Measurements from ENCODE around the gene SIX3. TPM values are rescaled to one million over a fixed set of nuclear protein-coding genes. Genes with fewer than 3 reads are reported as not detected.

Gene SIX3
- total RNA-seq, 1 donor from 2014 or later = not detected

GRCh38 chr2:44989176-44989575 is 47.7 kb downstream of the SIX3 start:
- H3K27me3 Mint-ChIP-seq (ENCODE audit: low read depth) = peaks cover 73% of the 10 kb centered on the region
- H3K9me3 Mint-ChIP-seq = peaks cover 37% of the 10 kb centered on the region
- H3K27ac Mint-ChIP-seq = no peak overlapping the region
- DNase-seq (ENCODE audit: low spot score in 2 of 2, unreplicated experiment in 2 of 2) = no peak
- H3K36me3 Mint-ChIP-seq = no peaks in the 10 kb centered on the region
- no peak overlapping the region for H3K4me3 Mint-ChIP-seq
- H3K4me1 Mint-ChIP-seq = no peaks in the 10 kb centered on the region
- TF ChIP-seq CTCF (IDR thresholded peaks at IDR 0.05; ENCODE audit: unreplicated experiment) = no peak

- Mint-ChIP-seq H3K27ac (no peak overlapping the region), H3K27me3 (ENCODE audit: low read depth) (peaks cover 96% of the 10 kb centered on the region)
Measured at GRCh38 chr2:44994377-44994776, 52.9 kb downstream of the SIX3 start.

More at GRCh38 chr2:44994377-44994776, 52.9 kb downstream of the SIX3 start:
- Mint-ChIP-seq H3K4me1 (no peaks in the 10 kb centered on the region), H3K36me3 (no peaks in the 10 kb centered on the region), H3K4me3 (no peak overlapping the region), H3K9me3 (peaks cover 15% of the 10 kb centered on the region)
- DNase-seq (ENCODE audit: low spot score in 2 of 2, unreplicated experiment in 2 of 2) = no peak
- TF ChIP-seq CTCF (IDR thresholded peaks at IDR 0.05; ENCODE audit: unreplicated experiment) = no peak

Other genes starting within 250 kb of the SIX3 start
- gene SIX2, start 67.8 kb downstream of the SIX3 start, total RNA-seq = 0.11 TPM in 1 of 3 replicates, not detected in the others